ENCODE results near the gene PPARD. TPM values are rescaled to one million over a fixed set of nuclear protein-coding genes. Genes with fewer than 3 reads are reported as not detected.

The PPARD gene
- total and polyA plus RNA-seq, 2 of the 13 experiments (the other 11 are each of a cell fraction or from before 2014, with no cell fraction given) = 6.1 to 13.3 TPM

GRCh38 chr6:35294308-35294945 lies 47.9 kb upstream of the PPARD start (continued):
- TF ChIP-seq ZBTB10 (CRISPR knock-in tag; IDR thresholded peaks at IDR 0.05; ENCODE audit: borderline replicate concordance) = no peak
- TF ChIP-seq ZNF614 (CRISPR knock-in tag; IDR thresholded peaks at IDR 0.05; ENCODE audit: borderline replicate concordance) = 0 out of 2 replicates have a peak, but pooled peaks have one; percentile 52
- TF ChIP-seq HNF4A (CRISPR knock-in tag; IDR thresholded peaks at IDR 0.05) = no peak
- TF ChIP-seq GTF3A (CRISPR knock-in tag; conservative IDR thresholded peaks at IDR 0.05) = no peak
- no peak for TF ChIP-seq POGK (CRISPR knock-in tag; conservative IDR thresholded peaks at IDR 0.05)
- no peak for TF ChIP-seq SOX6 (IDR thresholded peaks at IDR 0.05)
- TF ChIP-seq SOX6 (CRISPR knock-in tag; IDR thresholded peaks at IDR 0.05) = 0 out of 2 replicates have a peak, but pooled peaks have one; percentile 15
- peak; percentile 32; the same call in 1 of the 2 replicates for TF ChIP-seq THAP11 (CRISPR knock-in tag; IDR thresholded peaks at IDR 0.05)
- TF ChIP-seq CTCF (CRISPR knock-in tag; IDR thresholded peaks at IDR 0.05) = peak; percentile 96
- TF ChIP-seq TMF1 (CRISPR knock-in tag; IDR thresholded peaks at IDR 0.05; ENCODE audit: low read depth) = no peak
- TF ChIP-seq ZEB1 (IDR thresholded peaks at IDR 0.05; ENCODE audit: insufficient replicate concordance, low read depth) = no peak
- no peak for TF ChIP-seq ZNF232 (CRISPR knock-in tag; IDR thresholded peaks at IDR 0.05; ENCODE audit: borderline replicate concordance)
- TF ChIP-seq SMYD3 (CRISPR knock-in tag; IDR thresholded peaks at IDR 0.05) = no peak
- TF ChIP-seq SNAI1 (CRISPR knock-in tag; IDR thresholded peaks at IDR 0.05; ENCODE audit: borderline replicate concordance) = no peak
- TF ChIP-seq RFX5 (IDR thresholded peaks at IDR 0.05; ENCODE audit: low read depth, low read length) = no peak
- no peak for TF ChIP-seq MYC (CRISPR knock-in tag; IDR thresholded peaks at IDR 0.05; ENCODE audit: borderline replicate concordance)
- no peak for TF ChIP-seq MTA1 (CRISPR knock-in tag; IDR thresholded peaks at IDR 0.05; ENCODE audit: borderline replicate concordance)
- 0 out of 2 replicates have a peak, but pooled peaks have one; percentile 18 for TF ChIP-seq NFYB (CRISPR knock-in tag; IDR thresholded peaks at IDR 0.05)
- TF ChIP-seq ISX (CRISPR knock-in tag; conservative IDR thresholded peaks at IDR 0.05) = no peak
- TF ChIP-seq ZSCAN25 (CRISPR knock-in tag; IDR thresholded peaks at IDR 0.05) = no peak
- TF ChIP-seq FOSL2 (CRISPR knock-in tag; IDR thresholded peaks at IDR 0.05) = peak; percentile 44
- no peak for TF ChIP-seq PCBP2 (optimal IDR thresholded peaks at IDR 0.05; ENCODE audit: low read depth, low read length, poor library complexity, severe bottlenecking)
- no peak for TF ChIP-seq ZNF510 (CRISPR knock-in tag; IDR thresholded peaks at IDR 0.05; ENCODE audit: low read depth)
- no peak for TF ChIP-seq DBP (CRISPR knock-in tag; IDR thresholded peaks at IDR 0.05; ENCODE audit: not compliant biosample characterization)

All from HepG2 (cell line).